Ureter (tissue), 1 donor: ENCODE data around the gene CCDC33. TPM values are rescaled to one million over a fixed set of nuclear protein-coding genes. Genes with fewer than 3 reads are reported as not detected.

ENCODE experiments used
- DNase-seq: peaks from one replicate; pipeline ENCODE4 v3.0.0-alpha.2; 2020; ENCODE audit warnings: low spot score
- total RNA-seq: library from RNA; stranded (reverse); gene quantifications from one replicate; pipeline ENCODE4 v1.2.4, GENCODE V29; 2023
- donor health status: DM: yes; HTN: yes; CAD: no.

The CCDC33 gene
- total RNA-seq, 1 donor from 2014 or later: 10.2 TPM

DNA sequence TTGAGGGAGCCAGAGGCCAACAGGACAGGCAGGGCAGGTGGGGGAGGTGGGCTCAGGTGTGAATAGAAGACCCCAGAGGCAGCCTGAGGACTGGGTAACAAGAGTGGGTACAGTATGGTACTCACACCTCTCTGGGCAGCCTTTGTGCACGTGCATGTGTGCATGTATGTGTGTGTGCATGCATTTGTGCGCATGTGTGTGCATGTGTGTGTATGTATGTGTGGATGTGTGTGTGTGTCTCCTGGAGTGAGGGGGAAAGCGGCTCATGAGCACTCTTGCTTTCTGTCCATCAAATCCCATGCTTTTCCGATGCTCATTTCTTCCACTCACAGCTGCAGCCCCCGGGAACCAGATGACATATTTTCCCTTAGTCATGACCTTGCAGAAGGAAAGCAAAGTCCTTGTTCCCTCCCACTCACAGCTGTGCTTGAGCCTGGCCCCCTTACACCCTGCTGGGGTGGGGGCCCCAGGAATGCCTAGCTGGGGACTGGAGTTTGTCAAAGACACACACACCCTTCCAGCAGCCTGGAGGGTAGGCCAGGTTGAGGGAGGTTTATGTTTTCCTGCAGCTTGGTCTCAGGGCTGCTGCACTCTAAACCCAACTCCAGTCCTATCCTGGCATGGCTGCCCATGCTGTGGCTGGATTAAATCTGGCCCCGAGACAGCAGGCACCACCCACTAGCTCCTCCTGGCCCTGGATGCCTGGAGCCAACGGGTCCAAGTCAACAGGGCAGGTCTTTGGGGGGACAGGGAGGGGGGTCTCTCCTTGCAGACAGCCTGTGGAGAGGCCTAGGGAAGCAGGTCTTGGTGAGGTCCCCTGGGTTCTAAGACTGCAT is 22.5 kb downstream of the CCDC33 start:
- DNase-seq: no peak

GRCh38 chr15:74259292-74259648 is 23.1 kb downstream of the CCDC33 start:
- DNase-seq: no peak

GRCh38 chr15:74259821-74260607 is 23.9 kb downstream of the CCDC33 start:
- no peak for DNase-seq

- no peak for DNase-seq
Observed at GRCh38 chr15:74261041-74261440, 24.9 kb downstream of the CCDC33 start.

DNA sequence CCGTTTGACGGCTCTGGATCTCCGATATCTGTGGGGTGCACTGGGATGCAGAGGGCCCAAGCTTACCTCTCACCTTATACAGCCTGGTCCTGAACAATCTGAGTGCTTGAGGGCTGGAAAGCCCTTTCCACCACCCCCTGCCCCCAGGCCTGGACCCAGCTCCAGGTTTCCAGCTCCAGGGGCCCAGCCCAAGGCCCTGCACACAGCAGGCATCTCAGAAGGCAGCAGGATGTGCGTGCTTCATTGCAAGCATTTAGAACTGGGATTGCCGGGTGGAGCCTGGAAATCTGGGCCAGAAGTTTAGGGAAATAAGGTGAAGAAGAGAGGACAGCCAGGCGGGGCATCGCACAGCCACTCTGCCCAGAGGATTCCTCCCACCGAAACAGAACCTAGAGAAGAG is 25.6 kb downstream of the CCDC33 start:
- no peak for DNase-seq

- no peak for DNase-seq
Observed at GRCh38 chr15:74262151-74262550, 26.0 kb downstream of the CCDC33 start.

- no peak for DNase-seq
Observed at GRCh38 chr15:74262625-74263024, 26.5 kb downstream of the CCDC33 start.

- DNase-seq: no peak
Observed at GRCh38 chr15:74263466-74263865, 27.3 kb downstream of the CCDC33 start.

- no peak for DNase-seq
Observed at GRCh38 chr15:74264081-74264501, 28.0 kb downstream of the CCDC33 start.

DNA sequence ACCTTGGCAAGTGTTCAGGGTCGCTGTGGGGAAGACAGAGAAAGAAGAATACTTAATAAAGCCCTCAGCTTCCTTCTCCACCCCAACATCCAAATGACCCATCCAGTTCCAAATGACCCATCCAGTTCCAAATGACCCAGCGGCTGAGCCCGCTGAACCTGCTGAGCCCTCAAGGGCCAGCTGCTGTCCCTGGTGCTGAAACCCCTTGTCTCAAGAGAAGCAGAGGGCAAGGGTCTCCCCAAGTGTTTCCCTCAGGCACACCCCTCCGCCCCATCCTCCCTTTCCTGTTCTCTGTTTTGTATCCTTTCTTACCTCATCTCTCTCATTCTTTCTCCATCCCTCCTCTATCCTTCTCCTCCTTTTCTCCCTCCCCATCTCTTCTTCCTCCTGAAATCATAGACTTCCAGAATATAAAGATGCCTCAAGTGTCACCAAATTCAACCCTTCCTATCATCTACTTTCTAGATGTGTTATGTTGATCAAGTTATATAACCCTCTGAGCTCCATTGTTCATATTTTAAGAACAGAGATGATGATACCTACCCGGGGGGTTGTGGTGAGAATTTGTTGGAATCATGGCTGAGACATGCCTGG is 29.0 kb downstream of the CCDC33 start:
- no peak for DNase-seq

DNA sequence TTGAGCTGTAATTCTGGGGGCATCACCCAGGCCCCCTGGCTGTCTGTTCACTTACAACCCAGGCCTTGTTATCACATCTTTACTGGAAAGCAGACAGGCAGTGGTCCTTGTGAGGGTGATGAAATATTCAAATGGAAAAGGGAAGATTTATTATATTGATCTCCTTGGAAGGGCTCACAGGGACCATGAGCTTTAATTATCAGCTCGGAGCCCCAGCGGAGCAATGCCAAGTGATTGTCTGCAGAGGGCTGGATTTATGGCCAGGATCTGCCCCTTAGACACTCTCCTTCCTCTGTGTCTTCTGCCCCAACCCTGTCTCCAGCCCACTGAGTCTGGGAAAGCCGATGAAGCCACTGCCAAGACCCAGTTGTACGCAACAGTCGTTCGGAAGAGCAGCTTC is 31.9 kb downstream of the CCDC33 start:
- no peak for DNase-seq

DNA sequence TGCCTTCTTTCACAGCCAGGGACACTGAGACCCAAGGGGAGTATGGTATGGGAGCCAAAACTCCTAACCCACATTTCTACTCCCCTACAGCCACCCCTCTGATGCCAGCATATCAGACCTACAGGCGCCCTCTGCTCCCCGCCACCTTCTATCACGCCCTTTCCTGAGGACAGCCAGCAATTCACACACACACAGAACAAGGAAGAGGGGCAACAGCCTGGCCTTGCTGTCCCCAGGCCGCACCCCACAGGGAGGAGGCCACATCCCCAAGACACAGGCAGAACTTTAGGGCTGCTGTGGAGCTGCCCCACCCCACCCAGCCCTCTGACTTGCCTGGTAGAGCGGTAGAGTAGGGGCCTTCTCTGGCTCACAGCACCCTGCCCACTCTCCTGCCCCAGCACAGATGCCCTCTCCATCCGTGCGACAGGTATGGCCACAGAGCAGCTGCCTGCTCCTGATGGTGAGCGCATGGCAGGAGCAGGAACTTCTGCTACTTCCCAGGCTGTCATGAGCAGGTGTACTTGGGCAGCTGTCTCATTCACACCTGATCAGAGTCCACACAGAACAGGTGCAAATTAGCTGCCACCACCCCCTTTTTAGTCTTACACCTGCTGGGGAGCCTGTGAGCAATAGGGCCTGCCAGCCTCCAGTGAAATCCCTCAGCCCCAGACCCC is 33.4 kb downstream of the CCDC33 start:
- DNase-seq: no peak

DNA sequence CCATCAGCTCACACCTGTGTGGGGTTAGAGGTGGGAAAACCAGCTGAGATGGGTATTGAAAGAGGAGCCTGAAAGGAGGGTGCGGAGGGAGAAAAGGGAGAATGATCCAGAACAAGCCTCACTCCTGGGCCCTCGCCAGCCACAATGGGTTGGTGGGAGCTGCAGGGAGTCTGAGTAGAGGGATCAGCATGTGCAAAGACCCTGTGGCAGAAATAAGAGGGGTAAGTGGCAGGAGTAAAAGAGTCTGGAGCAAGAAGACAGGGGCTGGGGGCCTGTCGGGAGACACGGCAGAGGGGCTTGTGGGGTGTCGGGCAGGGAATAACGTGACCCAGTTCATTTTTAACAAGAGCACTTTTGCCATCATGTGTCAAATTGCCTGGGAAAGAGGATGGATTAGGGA is 34.0 kb downstream of the CCDC33 start:
- DNase-seq: no peak

DNA sequence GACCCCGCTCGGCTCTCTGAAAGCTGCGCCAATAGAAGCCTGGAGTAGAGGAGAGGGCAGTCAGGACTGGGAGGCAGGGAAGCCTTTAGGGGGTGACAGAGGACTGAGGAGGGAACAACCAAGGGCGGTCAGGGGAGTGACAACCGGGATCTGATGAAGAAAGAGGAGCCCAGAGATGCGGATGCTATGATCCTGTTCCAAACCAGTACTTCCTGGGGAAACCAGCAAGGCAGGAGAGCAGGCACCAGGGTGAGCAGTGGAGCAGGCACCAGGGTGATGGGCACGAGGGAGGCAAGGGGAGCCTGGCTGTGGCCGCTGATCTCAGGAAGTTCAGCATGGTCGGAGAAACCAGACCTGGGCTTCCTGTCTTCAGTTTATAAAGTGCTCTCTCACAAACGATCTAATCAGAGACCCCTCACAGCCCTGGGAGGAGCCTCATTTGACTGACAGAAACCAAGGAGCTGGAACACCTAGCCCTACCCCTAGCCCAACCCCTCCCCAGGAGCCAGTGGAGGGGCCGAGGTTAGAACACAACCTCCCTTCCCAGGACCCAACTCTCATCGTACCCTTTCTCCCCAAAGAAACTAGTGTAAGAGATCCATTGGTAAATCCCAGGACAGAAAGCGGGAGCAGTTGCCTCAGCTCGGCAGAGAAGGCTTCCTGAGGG is 34.9 kb downstream of the CCDC33 start:
- DNase-seq: no peak

DNA sequence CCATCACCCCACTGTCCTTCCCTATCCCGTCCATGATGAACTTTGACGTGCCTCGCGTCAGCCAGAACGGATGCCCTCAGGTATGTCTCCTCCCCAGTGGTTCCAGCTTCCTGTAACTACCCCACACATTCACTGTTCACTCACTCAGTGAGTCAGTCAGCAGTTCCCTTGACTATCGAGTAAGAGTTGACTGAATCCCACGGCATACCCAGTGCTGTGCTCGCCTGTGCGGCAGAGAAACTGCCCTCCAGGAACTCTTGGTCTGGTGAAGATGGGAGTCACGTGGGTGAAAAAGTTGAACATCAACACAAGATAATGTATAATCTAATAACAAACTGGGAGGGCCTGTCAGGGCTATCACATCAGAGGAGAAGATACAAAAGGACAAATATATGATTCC is 36.7 kb downstream of the CCDC33 start:
- DNase-seq: no peak

- no peak for DNase-seq
Observed at GRCh38 chr15:74274470-74275038, 38.4 kb downstream of the CCDC33 start.

GRCh38 chr15:74275957-74276356 is 39.8 kb downstream of the CCDC33 start:
- DNase-seq: no peak

DNA sequence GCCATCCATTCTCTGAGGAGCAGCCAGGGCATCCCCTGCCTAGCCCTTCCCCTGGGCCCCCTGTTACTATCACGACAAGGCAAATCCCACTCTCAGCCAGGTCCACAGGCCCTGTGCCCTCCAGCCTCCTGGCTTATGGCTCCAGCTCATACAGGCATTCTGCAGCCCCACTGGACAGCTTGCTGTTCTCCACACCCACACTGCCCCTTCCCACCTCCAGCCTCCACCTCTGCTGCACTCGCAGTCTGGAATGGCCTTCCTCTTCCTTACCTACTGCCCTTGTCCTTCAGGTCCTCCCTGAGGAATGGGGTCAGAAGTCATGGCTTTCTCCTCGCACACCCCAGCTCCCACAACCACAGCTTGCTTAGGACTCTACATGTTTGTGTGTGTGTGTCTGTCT is 40.4 kb downstream of the CCDC33 start:
- no peak for DNase-seq

DNA sequence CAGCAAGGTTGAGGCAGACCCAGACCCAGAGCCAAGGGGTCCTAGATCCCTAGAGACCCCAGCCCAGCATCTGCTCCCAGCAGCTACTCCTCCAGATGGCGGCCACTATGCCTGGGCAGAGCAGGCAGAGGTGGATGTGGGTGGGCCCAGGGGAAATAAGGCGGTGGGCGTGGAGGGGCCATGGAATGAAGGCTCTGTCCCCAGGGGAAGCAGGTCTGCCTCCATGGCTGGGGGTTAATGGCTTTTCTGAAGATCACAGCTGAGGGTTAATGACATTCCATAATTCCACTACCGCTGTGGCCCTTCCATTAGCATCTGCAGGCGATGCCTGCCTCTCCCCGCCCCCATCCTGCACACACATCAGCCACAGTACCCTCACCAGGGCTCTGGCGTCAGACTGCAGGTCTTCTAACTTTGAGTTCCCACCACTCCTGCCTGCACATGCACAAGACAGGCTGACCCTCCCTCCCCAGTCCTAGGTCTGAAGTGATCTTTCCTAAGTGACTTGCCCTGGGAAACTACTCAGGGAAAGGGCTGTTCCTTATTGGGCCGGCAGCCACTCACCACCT is 41.2 kb downstream of the CCDC33 start:
- no peak for DNase-seq

GRCh38 chr15:74278207-74278606 is 42.1 kb downstream of the CCDC33 start:
- DNase-seq: no peak
